A549 treated with AZD9567 at 1 μM for 4 hours (cell line): Measurements from ENCODE around the gene SLC2A10. TPM values are rescaled to one million over a fixed set of nuclear protein-coding genes. Genes with fewer than 3 reads are reported as not detected.

ENCODE experiments used
- total RNA-seq: library from RNA; stranded (reverse); fragments of 200-300 nt; extraction: Qiagen RNA extraction; gene quantifications from 5 replicates; pipeline ENCODE4 v1.2.3, GENCODE V29; 2022; ENCODE audit not compliant: insufficient read depth

Gene SLC2A10
- not detected in 5 replicates for total RNA-seq

GRCh38 chr20:46709459-46710152 is at the start of gene SLC2A10:
SLC2A10 (plus strand) TSS chr20:46709649; CDS start chr20:46709737, 88 bp downstream.

GRCh38 chr20:46689082-46689753 is 20.2 kb upstream of the SLC2A10 start, which contains the start of gene TP53RK:
TP53RK (minus strand) TSS chr20:46689444; CDS start chr20:46689414, 30 bp downstream.

Other genes with a start within 250 kb of the SLC2A10 start
- not detected in 5 replicates for gene ZNF334, start 196.1 kb upstream of the SLC2A10 start, total RNA-seq
- not detected in 5 replicates for gene OCSTAMP, start 159.0 kb upstream of the SLC2A10 start, total RNA-seq
- gene SLC13A3, start 58.2 kb upstream of the SLC2A10 start, total RNA-seq, result 0.03 to 0.11 TPM (median 0.05 TPM) in 3 of 5 replicates, not detected in the others
- gene TP53RK, start 20.2 kb upstream of the SLC2A10 start, total RNA-seq, result 8.6 to 14.8 TPM (median 13.8 TPM) in 5 replicates
- gene EYA2, start 185.2 kb downstream of the SLC2A10 start, total RNA-seq, result 1.5 to 2.5 TPM (median 2.1 TPM) in 5 replicates